ENCODE results near the gene CYP17A1.

The CYP17A1 gene

Small RNA genes within 50 kb of the gene (small RNA-seq; reads per million reads assigned to genes)
- gene AS3MT (0 to 0.13 reads per million in 2 experiments), gene RF00026 (0 reads per million in 2 experiments), gene RNU6-1231P (0 reads per million in 2 experiments)
